ENCODE results near the gene CCDC159. TPM values are rescaled to one million over a fixed set of nuclear protein-coding genes. Genes with fewer than 3 reads are reported as not detected.
A peak's percentile ranks its signal among the peaks of the same experiment; 100 is the strongest.

Gene CCDC159
- total and polyA plus RNA-seq, 2 of the 13 experiments (the other 11 are each of a cell fraction or from before 2014, with no cell fraction given): 1.7 to 6.3 TPM

GRCh38 chr19:11380653-11381537, 34.6 kb downstream of the CCDC159 start (continued):
- no peak for TF ChIP-seq ZNF296 (CRISPR knock-in tag; conservative IDR thresholded peaks at IDR 0.05)
- peak; percentile 42; the same call in 1 of the 2 replicates for TF ChIP-seq HIVEP1 (CRISPR knock-in tag; IDR thresholded peaks at IDR 0.05)
- TF ChIP-seq HDAC2 (CRISPR knock-in tag; IDR thresholded peaks at IDR 0.05): peak; percentile 37
- peak; percentile 59; the same call in 1 of the 2 replicates for TF ChIP-seq HMG20B (CRISPR knock-in tag; conservative IDR thresholded peaks at IDR 0.05)
- TF ChIP-seq LCORL (IDR thresholded peaks at IDR 0.05): no peak
- peak; percentile 75; the same call in 1 of the 2 replicates for TF ChIP-seq LCORL (CRISPR knock-in tag; IDR thresholded peaks at IDR 0.05)
- TF ChIP-seq ZNF30 (CRISPR knock-in tag; IDR thresholded peaks at IDR 0.05): no peak
- no peak; the same call in 1 of the 2 replicates for TF ChIP-seq KDM3A (CRISPR knock-in tag; IDR thresholded peaks at IDR 0.05; ENCODE audit: low read depth)
- TF ChIP-seq, protein P1, sequence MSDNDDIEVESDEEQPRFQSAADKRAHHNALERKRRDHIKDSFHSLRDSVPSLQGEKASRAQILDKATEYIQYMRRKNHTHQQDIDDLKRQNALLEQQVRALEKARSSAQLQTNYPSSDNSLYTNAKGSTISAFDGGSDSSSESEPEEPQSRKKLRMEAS (IDR thresholded peaks at IDR 0.05): peak; percentile 89
- peak; percentile 86 for TF ChIP-seq TARDBP (CRISPR knock-in tag; IDR thresholded peaks at IDR 0.05)
- no peak for TF ChIP-seq ZNF367 (CRISPR knock-in tag; IDR thresholded peaks at IDR 0.05; ENCODE audit: borderline replicate concordance)
- peak; percentile 70 for TF ChIP-seq HDAC1 (CRISPR knock-in tag; IDR thresholded peaks at IDR 0.05)
- TF ChIP-seq, protein P2, sequence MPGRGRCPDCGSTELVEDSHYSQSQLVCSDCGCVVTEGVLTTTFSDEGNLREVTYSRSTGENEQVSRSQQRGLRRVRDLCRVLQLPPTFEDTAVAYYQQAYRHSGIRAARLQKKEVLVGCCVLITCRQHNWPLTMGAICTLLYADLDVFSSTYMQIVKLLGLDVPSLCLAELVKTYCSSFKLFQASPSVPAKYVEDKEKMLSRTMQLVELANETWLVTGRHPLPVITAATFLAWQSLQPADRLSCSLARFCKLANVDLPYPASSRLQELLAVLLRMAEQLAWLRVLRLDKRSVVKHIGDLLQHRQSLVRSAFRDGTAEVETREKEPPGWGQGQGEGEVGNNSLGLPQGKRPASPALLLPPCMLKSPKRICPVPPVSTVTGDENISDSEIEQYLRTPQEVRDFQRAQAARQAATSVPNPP (CRISPR knock-in tag; IDR thresholded peaks at IDR 0.05): no peak; the same call in 1 of the 2 replicates
- peak; percentile 66; the same call in 1 of the 2 replicates for TF ChIP-seq ZNF567 (CRISPR knock-in tag; IDR thresholded peaks at IDR 0.05; ENCODE audit: borderline replicate concordance)
- TF ChIP-seq, protein P3, sequence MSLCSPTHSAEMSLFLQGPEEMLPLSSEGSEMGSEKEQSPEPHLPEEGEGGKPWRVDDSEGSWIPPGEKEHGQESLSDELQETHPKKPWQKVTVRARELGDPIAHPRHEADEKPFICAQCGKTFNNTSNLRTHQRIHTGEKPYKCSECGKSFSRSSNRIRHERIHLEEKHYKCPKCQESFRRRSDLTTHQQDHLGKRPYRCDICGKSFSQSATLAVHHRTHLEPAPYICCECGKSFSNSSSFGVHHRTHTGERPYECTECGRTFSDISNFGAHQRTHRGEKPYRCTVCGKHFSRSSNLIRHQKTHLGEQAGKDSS (CRISPR knock-in tag; IDR thresholded peaks at IDR 0.05; ENCODE audit: borderline replicate concordance, low read depth): 0 out of 2 replicates have a peak, but pooled peaks have one; percentile 74
- TF ChIP-seq PITX1 (CRISPR knock-in tag; IDR thresholded peaks at IDR 0.05): peak; percentile 32; the same call in 1 of the 2 replicates
- no peak for TF ChIP-seq ZNF234 (CRISPR knock-in tag; conservative IDR thresholded peaks at IDR 0.05)
- no peak for TF ChIP-seq ZFP82 (CRISPR knock-in tag; IDR thresholded peaks at IDR 0.05; ENCODE audit: borderline replicate concordance)
- no peak for TF ChIP-seq STAT5B (CRISPR knock-in tag; IDR thresholded peaks at IDR 0.05)
- TF ChIP-seq SRSF1 (optimal IDR thresholded peaks at IDR 0.05; ENCODE audit: low read depth, low read length): no peak
- TF ChIP-seq ETV5 (CRISPR knock-in tag; IDR thresholded peaks at IDR 0.05; ENCODE audit: borderline replicate concordance): peak; percentile 49; the same call in 1 of the 2 replicates
- no peak for TF ChIP-seq ZBTB21 (CRISPR knock-in tag; IDR thresholded peaks at IDR 0.05)
- peak; percentile 83 for TF ChIP-seq HOXA3 (CRISPR knock-in tag; IDR thresholded peaks at IDR 0.05)
- TF ChIP-seq, protein P4, sequence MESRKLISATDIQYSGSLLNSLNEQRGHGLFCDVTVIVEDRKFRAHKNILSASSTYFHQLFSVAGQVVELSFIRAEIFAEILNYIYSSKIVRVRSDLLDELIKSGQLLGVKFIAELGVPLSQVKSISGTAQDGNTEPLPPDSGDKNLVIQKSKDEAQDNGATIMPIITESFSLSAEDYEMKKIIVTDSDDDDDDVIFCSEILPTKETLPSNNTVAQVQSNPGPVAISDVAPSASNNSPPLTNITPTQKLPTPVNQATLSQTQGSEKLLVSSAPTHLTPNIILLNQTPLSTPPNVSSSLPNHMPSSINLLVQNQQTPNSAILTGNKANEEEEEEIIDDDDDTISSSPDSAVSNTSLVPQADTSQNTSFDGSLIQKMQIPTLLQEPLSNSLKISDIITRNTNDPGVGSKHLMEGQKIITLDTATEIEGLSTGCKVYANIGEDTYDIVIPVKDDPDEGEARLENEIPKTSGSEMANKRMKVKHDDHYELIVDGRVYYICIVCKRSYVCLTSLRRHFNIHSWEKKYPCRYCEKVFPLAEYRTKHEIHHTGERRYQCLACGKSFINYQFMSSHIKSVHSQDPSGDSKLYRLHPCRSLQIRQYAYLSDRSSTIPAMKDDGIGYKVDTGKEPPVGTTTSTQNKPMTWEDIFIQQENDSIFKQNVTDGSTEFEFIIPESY (CRISPR knock-in tag; IDR thresholded peaks at IDR 0.05): peak; percentile 84; the same call in 1 of the 2 replicates
